Psoas muscle (tissue), 8 donors: ENCODE data around the gene OR14A16. TPM values are rescaled to one million over a fixed set of nuclear protein-coding genes. Genes with fewer than 3 reads are reported as not detected.

Experiments used
- ATAC-seq, 4 donors: fragments of 200-7000 bp; cut with Tn5 transposase; one replicate each; pipeline ENCODE4 v1.9.1; 2020; ENCODE audit warnings: moderate library complexity in 3 of 4, mild to moderate bottlenecking in 2 of 4
- DNase-seq, 2 donors: peaks; one replicate each; pipeline ENCODE4 v3.0.0-alpha.2; 2020
- H3K27ac ChIP-seq: fragments of 200-600 bp; one replicate; pipeline ENCODE4 v1.8.0; 2022
- H3K27me3 ChIP-seq, 3 donors: fragments of 200-600 bp in 1 of 3; one replicate each; pipeline versions ENCODE4 v1.6.1 to v1.8.0; 2013 to 2022; ENCODE audit warnings: low read length in 2 of 3, mild to moderate bottlenecking in 2 of 3, moderate library complexity in 1 of 3; ENCODE audit not compliant: insufficient read depth in 3 of 3
- H3K36me3 ChIP-seq, 2 donors: fragments of 200-600 bp in 1 of 2; one replicate each; pipeline versions ENCODE4 v1.6.1 to v1.8.0; 2013 to 2022; ENCODE audit warnings: low read depth in 1 of 2, mild to moderate bottlenecking in 1 of 2, moderate library complexity in 1 of 2; ENCODE audit not compliant: insufficient read depth in 1 of 2
- H3K4me1 ChIP-seq: fragments of 200-600 bp; one replicate; pipeline ENCODE4 v1.8.0; 2022
- H3K4me3 ChIP-seq: fragments of 200-600 bp; one replicate; pipeline ENCODE4 v1.8.0; 2022; ENCODE audit warnings: mild to moderate bottlenecking
- H3K9me3 ChIP-seq: fragments of 200-600 bp; one replicate; pipeline ENCODE4 v1.8.0; 2022
- CTCF ChIP-seq: fragments of 200-600 bp; IDR thresholded peaks from one replicate; pipeline ENCODE4 v1.8.0; 2022; ENCODE audit warnings: antibody characterized with exemption
- WGBS, 3 donors: extraction: QIAGEN DNeasy Blood & Tissue Kit; methylation state at CpG; one replicate each; pipeline versions ENCODE4 v1.1.6 to v1.1.7; 2013; 5-methylcytosine and 5-hydroxymethylcytosine counted together
- intact Hi-C, 2 donors: fragments of 100-400 bp; cut with DNase I; formaldehyde crosslinking; loops; one replicate each; pipeline versions ENCODE4 v1.11.0 to v1.14.2; 2022
- polyA plus RNA-seq, 3 donors: library from polyadenylated mRNA; stranded (reverse); fragments of 200-250 nt; gene quantifications; one replicate each; pipeline ENCODE4 v1.2.3, GENCODE V29; 2013
- total RNA-seq, 4 donors: library from RNA; stranded (reverse); fragmentation: NEBNext Ultra II Directional in 2 of 4; extraction: Animal tissue kit (Norgen Biotek cat#: 25700) in 2 of 4; gene quantifications; one replicate each; pipeline versions ENCODE4 v1.2.1 to v1.2.4, GENCODE V29; 2021 to 2023
- donor health status: healthy with polysubstance abuse.
- donor health status: DM: no; HTN: no; CAD: no; lungs with moderate emphysema.
- donor health status: Bipolar disorder and iron deficiency.
- donor health status: healthy.
- donor health status: DM: yes; HTN: yes; CAD: no.
- donor health status: DM: no; HTN: no; CAD: no.
- donor health status: DM: no; HTN: no; CAD: no.
- donor health status: DM: yes; HTN: yes; CAD: no.

Gene OR14A16
- total and polyA plus RNA-seq, 7 donors: not detected

GRCh38 chr1:247825362-247825761 lies 1.4 kb upstream of the OR14A16 start:
- no peaks in the 10 kb centered on the region for H3K27me3 ChIP-seq
- DNase-seq (no peak), ATAC-seq (no peak)
- H3K4me1 ChIP-seq: no peaks in the 10 kb centered on the region
- no peaks in the 10 kb centered on the region for H3K9me3 ChIP-seq
- TF ChIP-seq CTCF: no peak
- no peak overlapping the region for H3K27ac ChIP-seq
- H3K36me3 ChIP-seq: no peaks in the 10 kb centered on the region
- intact Hi-C loops: no loop called here
- no peak overlapping the region for H3K4me3 ChIP-seq
- WGBS, 3 donors: 84 to 95% (median 93%) methylated on average over 11 to 13 of the region's 13 CpGs

- DNase-seq: no peak
- intact Hi-C loops: no loop called here
- no peaks in the 10 kb centered on the region for H3K9me3 ChIP-seq
- no peak for ATAC-seq
- H3K36me3 ChIP-seq: no peaks in the 10 kb centered on the region
- no peak overlapping the region for H3K4me3 ChIP-seq
- H3K4me1 ChIP-seq: no peaks in the 10 kb centered on the region
- no peak for TF ChIP-seq CTCF
- 49 to 71% (median 58%) methylated on average over 2 of the region's 2 CpGs for WGBS, 3 donors
- no peak overlapping the region for H3K27ac ChIP-seq
- H3K27me3 ChIP-seq: no peaks in the 10 kb centered on the region
These were observed 1.9 kb downstream of the OR14A16 start for GRCh38 chr1:247822060-247822459.

GRCh38 chr1:247812637-247813036 lies 11.3 kb downstream of the OR14A16 start:
- no peaks in the 10 kb centered on the region for H3K9me3 ChIP-seq
- TF ChIP-seq CTCF: no peak
- no peak overlapping the region for H3K4me3 ChIP-seq
- intact Hi-C loops: no loop called here
- H3K36me3 ChIP-seq: no peaks in the 10 kb centered on the region
- no peak for DNase-seq
- H3K27me3 ChIP-seq: no peaks in the 10 kb centered on the region
- 53 to 55% (median 54%) methylated on average over 2 of the region's 2 CpGs for WGBS, 3 donors
- no peak overlapping the region for H3K27ac ChIP-seq
- H3K4me1 ChIP-seq: no peaks in the 10 kb centered on the region
- ATAC-seq: no peak

- ATAC-seq: no peak
- H3K27ac ChIP-seq: no peak overlapping the region
- H3K9me3 ChIP-seq: no peaks in the 10 kb centered on the region
- H3K4me1 ChIP-seq: no peaks in the 10 kb centered on the region
- WGBS, 3 donors: 0 to 68% (median 39%) methylated on average over 2 of the region's 2 CpGs
- no peaks in the 10 kb centered on the region for H3K36me3 ChIP-seq
- intact Hi-C loops: no loop called here
- H3K27me3 ChIP-seq: no peaks in the 10 kb centered on the region
- DNase-seq: no peak
- no peak for TF ChIP-seq CTCF
- H3K4me3 ChIP-seq: no peak overlapping the region
These were observed 26.4 kb downstream of the OR14A16 start for GRCh38 chr1:247797518-247797917.

GRCh38 chr1:247769603-247770002 lies 54.3 kb downstream of the OR14A16 start:
- no peak for TF ChIP-seq CTCF
- no peak for DNase-seq
- no peak for ATAC-seq
- intact Hi-C loops: no loop called here
- no peak overlapping the region for H3K27ac ChIP-seq
- no peaks in the 10 kb centered on the region for H3K9me3 ChIP-seq
- no peaks in the 10 kb centered on the region for H3K36me3 ChIP-seq
- no peaks in the 10 kb centered on the region for H3K27me3 ChIP-seq
- no peak overlapping the region for H3K4me3 ChIP-seq
- H3K4me1 ChIP-seq: no peaks in the 10 kb centered on the region
